Activated CD4-positive, alpha-beta T cell treated with anti-CD3 and anti-CD28 coated beads for 24 hours (primary cell): Measurements from ENCODE around the gene GPAM.
"Not testable (repeated sequence)": the region's sequence is repeated elsewhere in the genome, so short reads cannot be mapped to it uniquely, and the experiment has no call there.

Experiments
- DNase-seq, 2 donors: peaks; one replicate each; pipeline ENCODE4 v3.0.0-alpha.2; 2020; ENCODE audit warnings: low read depth in 2 of 2

The GPAM gene

DNA sequence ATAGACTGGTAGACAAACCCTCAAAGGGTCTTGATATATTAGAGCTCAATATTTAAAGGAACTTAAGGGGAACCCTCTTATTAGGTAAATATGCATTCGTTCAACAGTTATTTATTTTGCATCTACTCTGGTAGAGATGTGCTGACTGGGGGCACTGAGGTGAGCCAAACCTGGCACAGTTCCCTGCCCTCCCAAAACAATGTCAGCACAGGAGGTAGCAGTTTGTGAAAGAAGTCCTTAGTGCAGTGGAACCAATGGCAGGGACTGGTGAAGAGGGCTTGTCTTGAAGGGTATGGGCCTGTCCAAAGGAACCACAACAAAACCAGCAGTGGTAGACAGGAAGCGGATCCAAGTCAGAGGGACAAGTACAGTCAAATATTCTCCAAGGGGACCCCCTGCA, 32.6 kb upstream of the GPAM start:
- no peak for DNase-seq

DNA sequence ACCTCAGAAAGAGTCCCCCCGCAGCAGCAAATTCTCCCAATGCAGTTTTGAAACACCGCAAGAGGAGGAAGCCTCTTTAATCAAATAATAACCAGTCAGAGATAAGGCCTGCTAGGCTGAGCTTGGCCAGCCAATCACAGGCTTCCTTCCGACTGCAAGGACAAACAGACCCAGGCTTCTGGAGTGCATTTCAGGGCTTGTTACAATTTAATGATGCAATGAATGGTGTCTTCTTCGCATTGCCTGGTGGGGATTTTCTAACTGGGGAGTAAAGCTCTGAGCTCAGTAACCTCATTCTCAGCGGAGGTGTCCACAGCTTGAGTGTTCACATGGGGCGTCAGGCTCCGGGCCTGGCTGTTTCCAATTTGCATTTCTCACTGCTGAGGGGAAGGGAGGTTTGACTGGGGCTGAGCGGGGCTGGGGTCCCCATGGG, 31.8 kb upstream of the GPAM start:
- DNase-seq = no peak

DNA sequence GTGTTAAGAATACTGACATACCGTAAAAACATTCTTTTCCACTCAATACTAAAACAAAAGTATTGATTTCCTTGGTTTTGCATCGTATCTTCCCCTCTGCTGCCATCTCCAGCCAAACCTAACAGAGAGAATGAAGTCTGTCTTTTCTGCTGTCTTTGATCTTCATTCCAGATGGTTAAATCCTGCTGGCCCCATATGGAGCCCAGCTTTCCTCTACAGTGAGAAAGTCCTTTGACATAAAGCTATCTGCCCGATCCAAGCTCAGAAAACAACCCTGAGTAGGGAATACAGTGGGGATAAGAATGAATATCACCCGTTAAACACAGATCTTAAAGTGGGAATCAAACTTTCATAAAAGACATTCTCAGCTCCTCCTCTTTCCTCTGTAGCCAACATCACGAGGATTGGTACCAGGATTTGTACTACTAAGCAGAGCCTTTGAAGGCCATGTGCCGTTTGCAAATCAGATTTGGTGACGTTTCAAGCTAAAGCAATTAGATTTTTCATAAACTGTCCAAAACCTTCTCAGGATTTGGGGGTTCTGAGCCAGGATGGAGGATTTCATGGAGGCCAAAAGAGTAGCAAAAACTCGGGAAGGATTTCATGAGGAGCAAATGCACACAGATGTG, 30.8 kb upstream of the GPAM start:
- DNase-seq = no peak

DNA sequence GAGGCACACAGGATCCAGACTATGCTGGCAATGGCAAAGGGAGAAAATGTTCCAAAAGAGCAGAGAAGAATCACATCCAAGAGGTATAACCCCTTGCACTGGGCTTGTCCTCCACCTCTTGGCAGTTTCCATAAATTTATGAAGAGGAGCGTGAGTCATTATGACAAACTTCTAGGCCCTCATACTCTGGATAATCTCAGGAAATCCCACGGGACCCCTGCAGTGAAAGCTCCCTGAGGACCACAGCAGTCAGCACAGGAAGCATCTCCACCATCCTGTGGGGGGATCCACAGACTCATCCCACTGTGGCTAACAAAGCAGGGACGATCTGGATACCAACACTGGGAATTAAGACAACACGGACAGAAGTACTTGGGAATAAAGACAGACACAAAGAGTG, 30.3 kb upstream of the GPAM start:
- no peak for DNase-seq

- DNase-seq = no peak
These were observed 29.7 kb upstream of the GPAM start for GRCh38 chr10:112213098-112213823.

- DNase-seq = no peak
These were observed 27.1 kb upstream of the GPAM start for GRCh38 chr10:112210666-112211065.

GRCh38 chr10:112209684-112210131, 26.1 kb upstream of the GPAM start:
- DNase-seq = no peak

DNA sequence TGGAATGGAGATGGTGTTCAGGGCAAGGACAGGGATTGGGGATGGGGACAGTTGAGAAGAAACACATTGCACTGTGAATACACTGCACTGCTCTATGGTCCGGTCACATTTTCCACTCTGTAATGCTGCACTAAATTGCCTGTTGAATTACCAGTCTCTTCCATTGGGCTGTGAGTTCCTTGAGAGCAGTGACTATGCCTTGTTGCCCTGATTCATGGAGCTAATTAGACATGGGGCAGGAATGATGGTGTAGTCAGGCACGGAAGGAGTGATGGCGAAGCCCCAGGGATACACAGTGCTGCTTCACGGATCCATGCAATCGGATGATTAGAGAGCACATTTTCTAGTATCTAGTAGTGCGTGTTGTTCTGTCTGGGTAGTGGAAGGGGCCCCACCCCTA, 25.4 kb upstream of the GPAM start:
- DNase-seq = no peak

DNA sequence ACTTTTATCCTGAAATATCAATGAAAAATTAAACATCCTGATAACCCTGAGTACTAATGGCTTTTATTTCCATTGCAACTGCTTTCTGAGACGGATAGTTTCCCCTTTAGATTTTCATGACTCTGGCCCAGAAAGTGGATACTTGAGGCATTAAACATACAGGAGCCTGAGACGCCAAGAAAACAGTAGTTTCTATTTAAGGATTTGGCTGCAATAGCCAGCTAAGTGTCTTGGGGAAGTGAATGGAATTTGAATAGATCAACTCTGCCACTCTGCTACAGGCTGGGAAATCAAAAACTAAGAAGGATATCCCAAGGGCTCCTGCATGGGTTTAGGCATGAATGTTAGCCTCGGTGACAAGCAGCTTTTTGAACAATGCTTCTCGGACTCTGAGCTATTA, 24.7 kb upstream of the GPAM start:
- no peak for DNase-seq

DNA sequence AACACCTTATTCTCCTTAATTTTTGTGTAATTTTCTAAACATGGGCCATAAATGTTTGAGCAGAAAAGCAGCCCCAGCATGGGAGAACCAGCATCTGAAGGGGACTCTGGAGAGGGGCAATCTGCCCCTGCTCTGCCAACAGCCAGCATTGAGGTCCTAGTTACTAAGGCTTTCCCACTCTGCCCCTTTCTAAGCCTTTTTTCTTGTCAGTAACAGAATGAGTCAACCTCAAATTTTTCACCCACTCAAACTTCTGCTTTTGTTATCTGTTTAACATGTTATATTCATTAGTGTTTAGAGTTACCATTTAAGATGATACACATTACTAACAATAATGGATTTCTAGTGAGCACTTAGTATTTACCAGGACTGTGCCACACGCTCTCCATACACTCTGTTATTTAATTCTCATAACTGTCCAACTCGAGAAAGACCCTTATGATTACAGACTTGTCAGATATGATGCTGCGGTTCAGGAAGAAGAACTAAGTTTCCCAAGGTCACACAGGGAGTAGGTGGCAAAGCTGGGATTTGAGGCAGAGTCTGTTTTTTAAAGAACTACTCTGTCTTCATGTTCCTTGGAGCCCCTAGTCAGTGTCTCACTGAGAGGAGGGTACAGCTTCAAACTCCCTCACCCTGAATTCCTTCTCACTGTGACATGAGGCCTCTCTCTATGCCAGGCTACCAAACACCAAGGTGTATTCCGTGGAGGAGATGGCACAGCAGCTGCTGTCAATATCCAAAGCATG, 19.9 kb upstream of the GPAM start:
- no peak for DNase-seq

DNA sequence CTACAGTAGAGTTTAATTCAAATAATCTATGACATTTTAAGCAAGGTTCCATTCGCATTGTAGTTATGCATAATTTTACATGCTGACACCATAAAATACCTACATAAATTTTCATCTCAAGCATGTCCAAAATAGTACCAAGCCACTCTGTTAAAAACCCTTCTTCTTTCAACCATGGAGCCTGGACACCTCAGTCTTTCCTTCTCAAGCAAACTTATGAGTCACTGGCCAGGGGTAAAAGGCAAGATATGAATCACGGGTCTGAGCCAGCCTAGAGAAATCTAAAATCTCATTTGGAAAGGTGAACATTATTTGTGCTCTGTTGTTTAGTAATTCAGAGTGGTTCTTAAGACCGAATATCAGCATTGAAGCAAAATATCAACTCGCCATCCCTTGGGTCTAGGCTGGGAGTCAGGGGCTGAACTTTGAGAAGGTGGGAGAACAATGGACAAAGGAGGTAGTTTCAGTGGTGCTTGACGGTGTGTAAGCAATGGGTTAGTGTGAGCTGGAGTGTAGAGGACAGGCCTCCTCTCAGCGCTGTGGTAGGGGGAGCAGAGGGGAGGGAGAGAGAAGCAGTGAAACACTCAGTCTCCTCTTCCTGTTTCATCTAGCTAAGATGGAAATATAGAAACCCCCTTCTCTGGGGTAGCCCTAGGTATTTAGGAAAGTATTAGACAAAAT, 19.1 kb upstream of the GPAM start:
- DNase-seq = no peak

GRCh38 chr10:112202076-112202475, 18.5 kb upstream of the GPAM start:
- DNase-seq = no peak

DNA sequence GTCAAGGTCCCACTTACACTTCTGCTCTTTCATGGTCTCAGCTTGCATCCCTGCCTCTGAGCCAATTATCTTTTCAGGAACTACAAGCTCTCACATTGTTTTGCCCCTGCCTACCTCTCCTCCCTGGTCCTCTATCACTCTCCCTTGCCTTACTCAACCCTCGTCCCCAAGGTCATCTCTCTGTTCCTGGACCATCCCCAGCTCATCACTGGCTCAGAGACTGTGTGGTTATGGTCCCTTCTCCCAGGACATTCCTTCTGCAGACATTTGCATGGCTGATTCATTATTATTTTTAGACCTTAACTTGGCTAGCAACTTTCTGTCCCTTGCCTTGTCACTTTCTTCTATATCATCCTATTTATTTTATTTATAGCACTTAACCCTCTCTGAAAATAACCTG, 17.8 kb upstream of the GPAM start:
- DNase-seq = no peak

DNA sequence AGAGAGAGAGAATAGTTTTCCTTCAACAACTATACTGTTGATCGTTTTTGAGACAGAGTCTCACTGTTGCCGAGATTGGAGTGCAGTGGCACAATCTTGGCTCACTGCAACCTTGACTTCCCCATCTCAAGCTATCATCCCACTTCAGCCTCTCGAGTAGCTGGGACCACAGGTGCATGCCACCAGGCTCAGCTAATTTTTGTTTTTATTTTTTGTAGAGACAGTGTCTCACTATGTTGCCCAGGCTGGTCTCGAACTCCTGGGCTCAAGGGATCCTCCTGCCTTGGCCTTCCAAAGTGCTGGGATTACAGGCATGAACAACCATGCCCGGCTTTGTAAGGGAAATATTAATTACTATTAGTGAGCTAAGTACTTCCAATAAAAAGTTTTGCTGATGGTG, 16.7 kb upstream of the GPAM start:
- DNase-seq = not testable (repeated sequence)

- not testable (repeated sequence) for DNase-seq
These were observed 14.1 kb upstream of the GPAM start for GRCh38 chr10:112197662-112198061.

GRCh38 chr10:112195224-112195623, 11.7 kb upstream of the GPAM start:
- no peak for DNase-seq

DNA sequence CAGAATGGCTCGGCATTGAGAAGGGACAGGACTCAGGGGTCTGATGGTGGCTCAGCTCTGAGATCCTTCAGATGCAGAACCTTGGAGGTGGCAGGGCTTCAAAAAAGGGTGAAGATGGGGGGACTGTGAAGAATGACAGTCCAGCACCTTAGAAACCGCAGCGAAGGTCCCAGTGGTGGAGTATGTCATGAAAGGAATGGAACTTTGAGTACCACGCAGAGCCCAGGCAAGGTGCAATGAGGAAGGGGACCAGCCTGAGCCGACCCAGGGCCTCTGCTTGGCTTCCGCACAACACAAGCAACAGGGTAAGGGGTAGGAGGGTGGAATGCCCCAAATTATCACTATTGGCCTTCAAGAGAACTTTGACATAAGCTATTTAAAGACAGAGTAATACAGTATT, 8.2 kb upstream of the GPAM start:
- no peak for DNase-seq

DNA sequence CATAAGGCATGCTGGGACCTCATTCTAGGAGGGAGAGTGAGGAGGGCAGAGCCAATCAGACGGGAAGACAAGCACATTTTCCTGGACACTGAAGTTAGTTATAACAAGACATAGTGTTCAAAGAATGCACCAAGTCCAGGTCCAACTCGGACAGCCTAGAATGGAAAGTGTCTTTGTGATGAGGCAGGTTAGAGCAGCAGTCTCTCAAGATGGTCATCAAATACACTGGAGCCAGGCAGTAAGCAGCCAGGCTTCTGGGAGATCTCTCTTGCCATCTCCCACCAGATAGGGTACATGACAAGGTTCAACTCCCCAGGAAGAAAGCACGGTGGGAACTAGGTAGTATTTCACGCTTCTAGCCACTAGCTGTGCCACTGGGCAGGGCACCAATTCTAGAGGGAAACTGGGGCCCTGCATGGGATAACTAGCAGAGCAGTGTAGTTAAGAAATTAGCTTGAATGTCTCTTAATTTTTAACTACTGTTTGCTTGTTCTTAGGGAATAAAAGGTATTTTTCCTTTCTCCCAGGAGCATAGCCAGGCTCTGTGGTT, 7.6 kb upstream of the GPAM start:
- DNase-seq = no peak

DNA sequence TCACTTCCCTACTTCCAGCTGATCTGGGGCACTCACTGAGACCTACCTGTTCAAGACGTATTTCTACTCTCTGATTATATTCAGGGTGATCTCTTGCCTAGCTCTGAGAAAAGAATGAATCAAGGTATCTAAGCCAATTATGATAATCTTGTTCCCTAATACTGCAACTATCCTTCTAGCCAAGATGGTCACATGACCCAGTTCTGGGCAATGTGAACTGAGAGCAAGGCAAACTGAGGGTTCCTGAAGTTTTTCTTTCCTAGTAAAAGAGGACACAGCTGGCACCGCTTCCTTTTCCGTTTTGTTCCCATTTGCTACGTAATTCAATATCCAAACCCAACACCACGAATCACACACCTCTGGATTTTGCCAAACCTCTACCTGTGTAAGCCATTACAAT, 5.9 kb upstream of the GPAM start:
- no peak for DNase-seq

DNA sequence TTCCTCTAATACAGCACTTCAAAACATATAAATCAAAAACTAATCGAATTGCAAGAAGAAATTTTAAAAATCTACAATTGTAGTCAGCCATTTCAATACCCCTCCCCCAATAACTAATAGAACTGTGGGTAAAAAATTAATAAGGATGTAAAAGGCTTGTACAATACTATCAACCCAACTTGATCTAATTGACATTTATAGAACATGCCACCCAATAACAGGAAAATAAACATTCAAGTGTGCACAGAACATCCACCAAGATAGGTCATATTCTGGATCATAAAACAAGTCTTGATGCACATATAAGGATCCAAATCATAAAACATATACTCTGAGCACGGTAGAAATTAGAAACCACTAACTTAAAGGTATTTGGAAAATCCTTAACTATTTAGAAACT, 4.0 kb upstream of the GPAM start:
- DNase-seq = no peak

GRCh38 chr10:112185959-112186358, 2.4 kb upstream of the GPAM start:
- DNase-seq = no peak

DNA sequence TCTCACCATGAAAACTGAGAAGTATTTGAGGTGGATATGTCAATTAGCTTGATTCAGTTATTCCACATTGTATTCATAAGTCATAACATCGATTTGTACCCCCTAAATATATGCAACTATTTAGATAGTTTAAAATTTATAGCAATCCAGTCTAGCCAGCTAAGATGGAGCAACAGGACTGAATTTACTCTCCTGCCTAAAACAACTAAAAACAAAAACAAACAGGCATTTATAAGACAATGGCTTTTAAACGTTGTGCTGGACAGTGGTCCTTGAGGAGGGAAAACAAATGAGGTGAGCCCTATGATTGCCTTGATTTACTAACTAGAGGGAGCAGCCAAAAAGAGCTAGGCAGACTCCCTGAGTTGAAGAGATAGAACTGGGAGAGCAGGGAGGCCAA, 814 bp upstream of the GPAM start:
- DNase-seq = no peak
